T-cell (primary cell): ENCODE data around the gene BCL10. TPM values are rescaled to one million over a fixed set of nuclear protein-coding genes. Genes with fewer than 3 reads are reported as not detected.

ENCODE experiments used
- ATAC-seq, 4 experiments: fragments of 200-7000 bp in 3 of 4; fragments of 150-1000 bp in 1 of 4; cut with Tn5 transposase; replicated peaks in 1 of 4; 1 replicate in 3 of 4; 2 replicates in 1 of 4; pipeline ENCODE4 v1.10.0; 2021; ENCODE audit warnings: moderate library complexity in 3 of 4, mild to moderate bottlenecking in 2 of 4, moderate number of reproducible peaks in 1 of 4
- CTCF ChIA-PET, 2 donors: fragments of 300-600 bp; sonication (Branson Sonifier 250); formaldehyde crosslinking; loops; one replicate each; lab custom pipeline; 2022; ENCODE audit warnings: antibody characterized with exemption in 2 of 2; lab: Charles Lee
- POLR2A ChIA-PET, 2 donors: fragments of 300-600 bp; sonication (Branson Sonifier 250); formaldehyde crosslinking; loops; one replicate each; lab custom pipeline; 2022; ENCODE audit warnings: antibody characterized with exemption in 2 of 2; lab: Charles Lee
- DNase-seq, 35 experiments: peaks; one replicate each; pipeline versions ENCODE4 v3.0.0 to v3.0.0-alpha.2; 2013 to 2023
- H3K27ac ChIP-seq: one replicate; pipeline ENCODE4 v1.5.1; 2013; ENCODE audit warnings: low read length
- H3K27me3 ChIP-seq, 2 experiments: replicated peaks in 1 of 2; 1 replicate in 1 of 2; 2 replicates in 1 of 2; pipeline versions ENCODE4 v1.6.1 to v1.7.0; 2013; ENCODE audit warnings: low read length in 1 of 2, mixed read lengths in 1 of 2; ENCODE audit not compliant: control insufficient read depth in 2 of 2, insufficient read depth in 2 of 2; ENCODE audit errors: extremely low read depth in 1 of 2
- H3K36me3 ChIP-seq, 2 donors: 1 replicate in 1 of 2; 2 replicates in 1 of 2; pipeline versions ENCODE4 v1.6.1 to v1.7.0; 2013; ENCODE audit warnings: low read length in 1 of 2; ENCODE audit not compliant: control insufficient read depth in 2 of 2, insufficient read depth in 1 of 2; ENCODE audit errors: extremely low read depth in 1 of 2
- H3K4me1 ChIP-seq, 2 experiments: 1 replicate in 1 of 2; 2 replicates in 1 of 2; pipeline versions ENCODE4 v1.6.1 to v1.7.0; 2013; ENCODE audit warnings: low read length in 2 of 2, mixed read lengths in 1 of 2; ENCODE audit not compliant: insufficient read depth in 2 of 2, control insufficient read depth in 1 of 2; ENCODE audit errors: extremely low read depth in 1 of 2
- H3K4me3 ChIP-seq, 2 donors: 1 replicate in 1 of 2; 2 replicates in 1 of 2; pipeline versions ENCODE4 v1.5.1 to v1.7.0; 2013; ENCODE audit warnings: mild to moderate bottlenecking in 2 of 2, low read length in 1 of 2, moderate library complexity in 1 of 2; ENCODE audit not compliant: control insufficient read depth in 1 of 2; ENCODE audit errors: extremely low read depth in 1 of 2
- H3K9me3 ChIP-seq: 2 replicates; pipeline ENCODE4 v1.7.0; 2013
- H3K27ac Mint-ChIP-seq, 2 donors: one replicate each; pipeline ENCODE4 v1.8.0; 2020 to 2021; ENCODE audit warnings: mild to moderate bottlenecking in 2 of 2, mixed read lengths in 2 of 2
- H3K27me3 Mint-ChIP-seq, 2 donors: one replicate each; pipeline ENCODE4 v1.8.0; 2021 to 2022; ENCODE audit warnings: mixed read lengths in 2 of 2
- H3K36me3 Mint-ChIP-seq: one replicate; pipeline ENCODE4 v1.8.0; 2021; ENCODE audit warnings: mixed read lengths
- H3K4me1 Mint-ChIP-seq, 3 donors: one replicate each; pipeline ENCODE4 v1.8.0; 2020 to 2022; ENCODE audit warnings: mixed read lengths in 3 of 3, mild to moderate bottlenecking in 1 of 3
- H3K4me3 Mint-ChIP-seq, 3 donors: one replicate each; pipeline ENCODE4 v1.8.0; 2020 to 2022; ENCODE audit warnings: mild to moderate bottlenecking in 3 of 3, mixed read lengths in 3 of 3, moderate library complexity in 3 of 3
- H3K9me3 Mint-ChIP-seq, 3 donors: one replicate each; pipeline ENCODE4 v1.8.0; 2020 to 2022; ENCODE audit warnings: mixed read lengths in 3 of 3
- total RNA-seq, 35 experiments: library from RNA in 6 of 35; stranded (reverse) in 6 of 35; fragments of 120-200 nt in 1 of 35; gene quantifications; one replicate each; pipeline versions ENCODE4 v1.2.1 to v1.2.4 and lab custom pipeline; 2013 to 2026

Gene BCL10
- total RNA-seq, 5 donors from 2014 or later (not counting 1 experiment from before 2014, with no cell fraction given) = 25.8 to 40.0 (median 28.0) TPM

GRCh38 chr1:85216697-85217096, 59.7 kb downstream of the BCL10 start:
- no peak for DNase-seq
- ChIA-PET CTCF (interaction anchor here in 1 of 2 donors (1.0 kb wide), 1 partner anchor 257 kb away, joined by 5 read pairs; no protein-coding TSS in a partner anchor), POLR2A (interaction anchor here (0.6 kb wide), 2 partner anchors 37 to 90 kb away, joined by 4 to 6 read pairs; no protein-coding TSS in a partner anchor)
- Mint-ChIP-seq H3K4me1 (no peaks in the 10 kb centered on the region), H3K4me3 (no peak overlapping the region), H3K9me3 (no peaks in the 10 kb centered on the region), H3K27ac (no peak overlapping the region), H3K27me3 (peaks cover 22 to 29% of the 10 kb centered on the region in 2 donors), H3K36me3 (no peaks in the 10 kb centered on the region)
- Histone ChIP-seq H3K4me1 (no peaks in the 10 kb centered on the region), H3K9me3 (no peaks in the 10 kb centered on the region), H3K27me3 (peaks cover 0 to 4% of the 10 kb centered on the region in 2 experiments), H3K27ac (no peak overlapping the region), H3K4me3 (no peak overlapping the region), H3K36me3 (no peaks in the 10 kb centered on the region)
- ATAC-seq = no peak

Other genes with a start within 250 kb of the BCL10 start
- gene MCOLN3, start 228.1 kb downstream of the BCL10 start, total RNA-seq = 1 to 10 TPM; 2.1 to 7.2 (median 2.8) TPM
- gene SYDE2, start 75.6 kb downstream of the BCL10 start, total RNA-seq = 1 to 10 TPM; 4.5 to 9.2 (median 5.8) TPM
- gene C1orf52, start 17.0 kb downstream of the BCL10 start, total RNA-seq = 10 to 100 TPM; 29.8 to 48.6 (median 39.3) TPM
- under 1 TPM in 3 of 5 donors, not detected in 2; 0.16 to 0.47 (median 0.32) TPM for gene DDAH1, start 188.5 kb upstream of the BCL10 start, total RNA-seq